ENCODE measurements around the gene SLC9A3.

Gene SLC9A3

GRCh38 chr5:437281-437771 lies 86.9 kb downstream of the SLC9A3 start:
- FAIRE-seq = no peak
- no peak for DNase-seq (ENCODE audit: insufficient read length, low spot score)
- no peak for TF ChIP-seq CTCF (IDR thresholded peaks at IDR 0.05; ENCODE audit: insufficient read depth, missing control alignments)

GRCh38 chr5:436641-436975 lies 87.6 kb downstream of the SLC9A3 start:
- no peak for TF ChIP-seq CTCF (IDR thresholded peaks at IDR 0.05; ENCODE audit: insufficient read depth, missing control alignments)
- DNase-seq (ENCODE audit: insufficient read length, low spot score) = no peak
- FAIRE-seq = no peak

GRCh38 chr5:435961-436640 lies 88.1 kb downstream of the SLC9A3 start:
- no peak for FAIRE-seq
- DNase-seq (ENCODE audit: insufficient read length, low spot score) = no peak
- peak; percentile 37 for TF ChIP-seq CTCF (IDR thresholded peaks at IDR 0.05; ENCODE audit: insufficient read depth, missing control alignments)

- no peak for TF ChIP-seq CTCF (IDR thresholded peaks at IDR 0.05; ENCODE audit: insufficient read depth, missing control alignments)
- DNase-seq (ENCODE audit: insufficient read length, low spot score) (no peak), FAIRE-seq (no peak)
Measured at GRCh38 chr5:435156-435790, 89.0 kb downstream of the SLC9A3 start.

- no peak for TF ChIP-seq CTCF (IDR thresholded peaks at IDR 0.05; ENCODE audit: insufficient read depth, missing control alignments)
- DNase-seq (ENCODE audit: insufficient read length, low spot score) = no peak
- no peak for FAIRE-seq
Measured at GRCh38 chr5:434443-435146, 89.7 kb downstream of the SLC9A3 start.

GRCh38 chr5:433836-434235 lies 90.4 kb downstream of the SLC9A3 start:
- TF ChIP-seq CTCF (IDR thresholded peaks at IDR 0.05; ENCODE audit: insufficient read depth, missing control alignments) = no peak
- DNase-seq (ENCODE audit: insufficient read length, low spot score) (no peak), FAIRE-seq (no peak)
